Osteocyte (in vitro differentiated cells): ENCODE measurements around the gene RNF212. TPM values are rescaled to one million over a fixed set of nuclear protein-coding genes. Genes with fewer than 3 reads are reported as not detected.
A peak's percentile ranks its signal among the peaks of the same experiment; 100 is the strongest.
"Not testable (repeated sequence)": the region's sequence is repeated elsewhere in the genome, so short reads cannot be mapped to it uniquely, and the experiment has no call there.

Experiments used
- DNase-seq: peaks from one replicate; pipeline ENCODE4 v3.0.0; 2021; ENCODE audit warnings: mixed read lengths; ENCODE audit not compliant: unreplicated experiment; ENCODE audit errors: extremely low spot score
- H3K27ac Mint-ChIP-seq: one replicate; pipeline ENCODE4 v1.8.0; 2021; ENCODE audit warnings: mild to moderate bottlenecking, mixed read lengths; ENCODE audit not compliant: unreplicated experiment
- H3K27me3 Mint-ChIP-seq: one replicate; pipeline ENCODE4 v1.8.0; 2021; ENCODE audit warnings: mixed read lengths; ENCODE audit not compliant: unreplicated experiment
- H3K36me3 Mint-ChIP-seq: one replicate; pipeline ENCODE4 v1.8.0; 2021; ENCODE audit warnings: mixed read lengths; ENCODE audit not compliant: unreplicated experiment
- H3K4me1 Mint-ChIP-seq: one replicate; pipeline ENCODE4 v1.8.0; 2021; ENCODE audit warnings: mixed read lengths; ENCODE audit not compliant: unreplicated experiment
- H3K4me3 Mint-ChIP-seq: one replicate; pipeline ENCODE4 v1.8.0; 2021; ENCODE audit warnings: mild to moderate bottlenecking, moderate library complexity, mixed read lengths; ENCODE audit not compliant: unreplicated experiment
- H3K9me3 Mint-ChIP-seq: one replicate; pipeline ENCODE4 v1.8.0; 2021; ENCODE audit warnings: mixed read lengths; ENCODE audit not compliant: unreplicated experiment
- CTCF ChIP-seq: fragments of 200-600 bp; sonication (generic); IDR thresholded peaks from 2 replicates; pipeline ENCODE4 v1.5.0; 2021; ENCODE audit warnings: antibody characterized with exemption, mild to moderate bottlenecking, moderate library complexity
- total RNA-seq: library from RNA; stranded (reverse); gene quantifications from 2 replicates; pipeline ENCODE4 v1.2.1, GENCODE V29; 2021

The RNF212 gene
- total RNA-seq, 1 donor from 2014 or later: 3.8 TPM

- Mint-ChIP-seq H3K27me3 (peaks cover 7% of the 10 kb centered on the region), H3K4me3 (no peak overlapping the region), H3K27ac (no peak overlapping the region), H3K4me1 (peaks cover 24% of the 10 kb centered on the region), H3K36me3 (no peaks in the 10 kb centered on the region), H3K9me3 (no peaks in the 10 kb centered on the region)
- TF ChIP-seq CTCF: no peak
- DNase-seq: no peak
Observed at GRCh38 chr4:1056671-1057402, 56.5 kb downstream of the RNF212 start.

GRCh38 chr4:1055721-1056590 is 57.4 kb downstream of the RNF212 start:
- no peak for DNase-seq
- H3K27me3 Mint-ChIP-seq: peaks cover 3% of the 10 kb centered on the region

DNA sequence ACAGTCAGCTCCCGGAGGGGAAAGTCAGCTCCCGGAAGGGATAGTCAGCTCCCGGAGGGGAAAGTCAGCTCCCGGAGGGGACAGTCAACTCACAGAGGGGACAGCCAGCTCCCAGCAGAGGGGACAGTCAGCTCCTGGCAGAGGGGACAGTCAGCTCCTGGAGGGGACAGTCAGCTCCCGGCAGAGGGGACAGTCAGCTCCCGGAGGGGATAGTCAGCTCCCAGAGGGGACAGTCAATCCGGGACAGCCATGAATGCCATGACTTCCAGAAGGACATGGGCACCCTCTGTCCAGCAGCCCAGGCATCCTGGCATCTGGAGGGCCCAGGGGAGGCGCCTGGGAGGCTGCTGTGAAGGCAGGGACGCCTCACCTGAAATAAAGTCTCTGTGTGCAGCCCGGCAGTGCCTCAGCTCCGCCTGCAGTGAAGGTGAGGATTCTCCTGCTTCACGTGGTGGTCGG is 58.1 kb downstream of the RNF212 start:
- not testable (repeated sequence) for H3K9me3 Mint-ChIP-seq, H3K36me3 Mint-ChIP-seq, H3K27me3 Mint-ChIP-seq

More at GRCh38 chr4:1055721-1056590, 57.4 kb downstream of the RNF212 start:
- no peak overlapping the region for H3K4me3 Mint-ChIP-seq
- no peaks in the 10 kb centered on the region for H3K9me3 Mint-ChIP-seq
- TF ChIP-seq CTCF: no peak
- no peak overlapping the region for H3K27ac Mint-ChIP-seq
- no peaks in the 10 kb centered on the region for H3K36me3 Mint-ChIP-seq
- peaks cover 23% of the 10 kb centered on the region for H3K4me1 Mint-ChIP-seq

GRCh38 chr4:1054696-1055242 is 58.6 kb downstream of the RNF212 start:
- not testable (repeated sequence) for H3K27me3 Mint-ChIP-seq, H3K36me3 Mint-ChIP-seq, H3K4me3 Mint-ChIP-seq, H3K27ac Mint-ChIP-seq, H3K9me3 Mint-ChIP-seq, DNase-seq
- peaks cover 23% of the 10 kb centered on the region for H3K4me1 Mint-ChIP-seq

More for the DNA sequence above, 58.1 kb downstream of the RNF212 start:
- peaks cover 23% of the 10 kb centered on the region for H3K4me1 Mint-ChIP-seq
- H3K4me3 Mint-ChIP-seq, H3K27ac Mint-ChIP-seq, DNase-seq: not testable (repeated sequence)

GRCh38 chr4:1053891-1054290 is 59.5 kb downstream of the RNF212 start:
- not testable (repeated sequence) for H3K4me3 Mint-ChIP-seq, H3K36me3 Mint-ChIP-seq, H3K27ac Mint-ChIP-seq

DNA sequence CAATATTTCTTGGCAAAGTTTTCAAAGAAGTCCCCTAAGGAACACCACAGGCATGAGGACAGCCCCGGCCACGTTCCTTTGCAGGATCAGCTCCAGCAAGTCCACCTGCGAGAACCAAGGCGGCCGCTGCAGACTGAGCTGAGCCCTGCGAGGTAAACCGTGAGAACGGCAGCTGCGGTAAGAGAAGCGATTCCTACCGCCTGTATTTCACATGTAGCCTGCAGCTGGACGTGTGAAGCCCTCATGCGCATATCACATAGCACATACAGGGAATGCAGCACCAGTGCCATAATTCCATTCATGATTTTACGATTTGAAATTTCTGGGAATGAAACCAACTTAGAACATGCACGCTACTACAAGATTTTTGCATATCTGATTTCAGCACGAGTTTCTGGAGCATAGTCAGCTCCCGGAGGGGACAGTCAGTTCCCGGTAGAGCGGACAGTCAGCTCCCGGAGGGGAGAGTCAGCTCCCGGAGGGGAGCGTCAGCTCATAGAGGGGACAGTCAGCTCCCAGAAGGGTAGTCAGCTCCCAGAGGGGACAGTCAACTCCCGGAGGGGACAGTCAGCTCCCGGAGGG is 60.2 kb downstream of the RNF212 start:
- Mint-ChIP-seq H3K4me3 (peak overlapping the region; percentile 12), H3K27me3 (peaks cover 3% of the 10 kb centered on the region), H3K27ac (peak overlapping the region; percentile 65), H3K9me3 (no peaks in the 10 kb centered on the region), H3K4me1 (peaks cover 26% of the 10 kb centered on the region), H3K36me3 (no peaks in the 10 kb centered on the region)
- no peak for TF ChIP-seq CTCF
- no peak for DNase-seq

More at GRCh38 chr4:1053891-1054290, 59.5 kb downstream of the RNF212 start:
- DNase-seq, H3K27me3 Mint-ChIP-seq, H3K9me3 Mint-ChIP-seq: not testable (repeated sequence)
- peaks cover 24% of the 10 kb centered on the region for H3K4me1 Mint-ChIP-seq
